Keratinocyte (primary cell): ENCODE results near the gene KCNN3.

Source experiments
- CTCF ChIP-seq, 3 experiments: IDR thresholded peaks in 1 of 3; conservative IDR thresholded peaks in 1 of 3; optimal IDR thresholded peaks in 1 of 3; 2 replicates in 2 of 3; 3 replicates in 1 of 3; pipeline versions ENCODE3 to v1.5.1; 2011; ENCODE audit warnings: low read length in 3 of 3, mild to moderate bottlenecking in 3 of 3, moderate library complexity in 2 of 3, control low read depth in 1 of 3, inconsistent platforms in 1 of 3; ENCODE audit not compliant: insufficient read depth in 2 of 3; ENCODE audit errors: extremely low read depth in 1 of 3
- EZH2 ChIP-seq: IDR thresholded peaks from one replicate; pipeline ENCODE4 v1.6.1; 2012; ENCODE audit warnings: inconsistent platforms, mild to moderate bottlenecking, low read length, moderate library complexity

- TF ChIP-seq CTCF (optimal IDR thresholded peaks at IDR 0.05 in 1 of 3, IDR thresholded peaks at IDR 0.05 in 1 of 3, conservative IDR thresholded peaks at IDR 0.05 in 1 of 3; ENCODE audit: extremely low read depth in 1 of 3, insufficient read depth in 2 of 3, low read length in 3 of 3) (no peak), EZH2 (no peak)
Measured at GRCh38 chr1:154742606-154743005, 127.5 kb downstream of the KCNN3 start.
